Measurements from ENCODE around the gene H6PD.
A peak's percentile ranks its signal among the peaks of the same experiment; 100 is the strongest.

H6PD gene

GRCh38 chr1:9289711-9290485, 55.3 kb downstream of the H6PD start:
- no peak for TF ChIP-seq CTCF (IDR thresholded peaks at IDR 0.05; ENCODE audit: insufficient read depth, low read depth, low read length, missing control alignments)
- DNase-seq (ENCODE audit: low read depth), result no peak
- no peak overlapping the region for H3K4me3 ChIP-seq (ENCODE audit: low read depth, low read length)

- no peak overlapping the region for H3K4me3 ChIP-seq (ENCODE audit: low read depth, low read length)
- DNase-seq (ENCODE audit: low read depth), result no peak
- no peak for TF ChIP-seq CTCF (IDR thresholded peaks at IDR 0.05; ENCODE audit: insufficient read depth, low read depth, low read length, missing control alignments)
Observed at GRCh38 chr1:9291914-9292360, 57.4 kb downstream of the H6PD start.

- DNase-seq (ENCODE audit: low read depth), result peak; percentile 84
- peak within 1 kb of the TSS; percentile 45 for H3K4me3 ChIP-seq (ENCODE audit: low read depth, low read length)
- TF ChIP-seq CTCF (IDR thresholded peaks at IDR 0.05; ENCODE audit: insufficient read depth, low read depth, low read length, missing control alignments), result no peak
Observed at GRCh38 chr1:9292361-9293240, 58.0 kb downstream of the H6PD start, which contains the start of gene SPSB1. Gene SPSB1 (plus strand): TSS chr1:9292894. CDS start chr1:9355892, 62,998 bp downstream.

GRCh38 chr1:9293241-9293532, 58.6 kb downstream of the H6PD start:
- peak overlapping the region; percentile 45 for H3K4me3 ChIP-seq (ENCODE audit: low read depth, low read length)
- TF ChIP-seq CTCF (IDR thresholded peaks at IDR 0.05; ENCODE audit: insufficient read depth, low read depth, low read length, missing control alignments), result no peak
- DNase-seq (ENCODE audit: low read depth), result no peak

- DNase-seq (ENCODE audit: low read depth), result peak; percentile 25
- H3K4me3 ChIP-seq (ENCODE audit: low read depth, low read length), result peak overlapping the region; percentile 45
- no peak for TF ChIP-seq CTCF (IDR thresholded peaks at IDR 0.05; ENCODE audit: insufficient read depth, low read depth, low read length, missing control alignments)
Observed at GRCh38 chr1:9293533-9294404, 59.2 kb downstream of the H6PD start.

GRCh38 chr1:9294405-9294773, 59.8 kb downstream of the H6PD start:
- DNase-seq (ENCODE audit: low read depth), result no peak
- H3K4me3 ChIP-seq (ENCODE audit: low read depth, low read length), result no peak overlapping the region
- no peak for TF ChIP-seq CTCF (IDR thresholded peaks at IDR 0.05; ENCODE audit: insufficient read depth, low read depth, low read length, missing control alignments)
